GM23338 (cell line): Measurements from ENCODE around the gene CCDC70. TPM values are rescaled to one million over a fixed set of nuclear protein-coding genes. Genes with fewer than 3 reads are reported as not detected.

Source experiments
- ATAC-seq: fragments of 200-7000 bp; cut with Tn5 transposase; 3 replicates; pipeline ENCODE4 v1.9.1; 2020
- DNase-seq: peaks from one replicate; pipeline ENCODE4 v3.0.0-alpha.2; 2015; ENCODE audit warnings: low spot score
- H2AFZ ChIP-seq: fragments of 200-600 bp; sonication (generic); 2 replicates; pipeline ENCODE4 v1.8.0; 2016; ENCODE audit warnings: antibody characterized with exemption, mild to moderate bottlenecking, moderate library complexity
- H3F3A ChIP-seq: fragments of 200-600 bp; sonication (generic); replicated peaks from 2 replicates; pipeline ENCODE4 v1.8.0; 2017; ENCODE audit warnings: antibody characterized with exemption, mixed run types, low read depth
- H3K27ac ChIP-seq: fragments of 200-600 bp; sonication (generic); 2 replicates; pipeline ENCODE4 v1.6.1; 2016; ENCODE audit warnings: low read depth
- H3K27me3 ChIP-seq: fragments of 200-600 bp; sonication (generic); 2 replicates; pipeline ENCODE4 v1.8.0; 2016; ENCODE audit warnings: mild to moderate bottlenecking, mixed run types, moderate library complexity; ENCODE audit not compliant: insufficient read depth
- H3K36me3 ChIP-seq: fragments of 200-600 bp; sonication (generic); 2 replicates; pipeline ENCODE4 v1.8.0; 2016; ENCODE audit warnings: mild to moderate bottlenecking; ENCODE audit not compliant: insufficient read depth
- H3K4me1 ChIP-seq: fragments of 200-600 bp; sonication (generic); 2 replicates; pipeline ENCODE4 v1.8.0; 2016; ENCODE audit warnings: mild to moderate bottlenecking, moderate library complexity; ENCODE audit not compliant: insufficient read depth
- H3K4me2 ChIP-seq: fragments of 200-600 bp; sonication (generic); 2 replicates; pipeline ENCODE4 v1.7.1; 2017; ENCODE audit warnings: mixed run types
- H3K4me3 ChIP-seq: fragments of 200-600 bp; sonication (generic); 2 replicates; pipeline ENCODE4 v1.6.1; 2016; ENCODE audit warnings: mixed run types
- H3K79me2 ChIP-seq: fragments of 200-600 bp; sonication (generic); replicated peaks from 2 replicates; pipeline ENCODE4 v1.8.0; 2017; ENCODE audit warnings: mild to moderate bottlenecking; ENCODE audit not compliant: insufficient read depth
- H3K9me2 ChIP-seq: fragments of 200-600 bp; sonication (generic); 2 replicates; pipeline ENCODE4 v1.8.0; 2017; ENCODE audit not compliant: insufficient read depth
- H4K20me1 ChIP-seq: fragments of 200-600 bp; sonication (generic); replicated peaks from 2 replicates; pipeline ENCODE4 v1.8.0; 2017; ENCODE audit warnings: mild to moderate bottlenecking; ENCODE audit not compliant: insufficient read depth
- H3K27ac Mint-ChIP-seq: 2 replicates; pipeline ENCODE4 v1.8.0; 2020; ENCODE audit warnings: inconsistent platforms, mild to moderate bottlenecking, moderate library complexity, mixed read lengths
- H3K27me3 Mint-ChIP-seq: 3 replicates; pipeline ENCODE4 v1.8.0; 2022; ENCODE audit warnings: low read depth, mild to moderate bottlenecking, moderate library complexity, mixed read lengths, inconsistent platforms; ENCODE audit not compliant: insufficient read depth, poor library complexity
- H3K36me3 Mint-ChIP-seq: 3 replicates; pipeline ENCODE4 v1.8.0; 2021; ENCODE audit warnings: low read depth, mild to moderate bottlenecking, inconsistent platforms, moderate library complexity, mixed read lengths
- H3K4me1 Mint-ChIP-seq: 3 replicates; pipeline ENCODE4 v1.8.0; 2020; ENCODE audit warnings: mild to moderate bottlenecking, inconsistent platforms, mixed read lengths
- H3K4me3 Mint-ChIP-seq: 3 replicates; pipeline ENCODE4 v1.8.0; 2021; ENCODE audit warnings: moderate library complexity, mild to moderate bottlenecking, inconsistent platforms, mixed read lengths
- H3K9me3 Mint-ChIP-seq: 3 replicates; pipeline ENCODE4 v1.8.0; 2020; ENCODE audit warnings: moderate library complexity, mild to moderate bottlenecking, inconsistent platforms, mixed read lengths
- CTCF ChIP-seq, 2 experiments: fragments of 200-600 bp in 1 of 2; sonication (generic) in 1 of 2; conservative IDR thresholded peaks; 2 replicates each; pipeline versions ENCODE4 v1.5.1 to v1.6.1; 2016 to 2017; ENCODE audit warnings: antibody characterized with exemption in 2 of 2, low read depth in 2 of 2, mild to moderate bottlenecking in 2 of 2, moderate library complexity in 1 of 2
- EZH2 ChIP-seq: fragments of 200-600 bp; sonication (generic); IDR thresholded peaks from one replicate; pipeline ENCODE4 v1.8.0; 2017; ENCODE audit warnings: antibody characterized with exemption, mild to moderate bottlenecking, low read depth; ENCODE audit not compliant: unreplicated experiment
- EZH2phosphoT487 ChIP-seq: fragments of 200-600 bp; sonication (generic); IDR thresholded peaks from one replicate; pipeline ENCODE4 v1.8.1; 2018; ENCODE audit warnings: antibody characterized with exemption; ENCODE audit not compliant: unreplicated experiment
- POLR2AphosphoS5 ChIP-seq: IDR thresholded peaks from 2 replicates; pipeline ENCODE4 v1.6.1; 2016; ENCODE audit warnings: antibody characterized with exemption, low read depth
- REST ChIP-seq: IDR thresholded peaks from one replicate; pipeline ENCODE4 v1.6.1; 2018; ENCODE audit warnings: antibody characterized with exemption; ENCODE audit not compliant: unreplicated experiment
- ZNF114 ChIP-seq: fragments of 250-450 bp; sonication (Bioruptor Pico); IDR thresholded peaks from 2 replicates; pipeline ENCODE4 v1.5.0; 2020; ENCODE audit warnings: mild to moderate bottlenecking, moderate library complexity
- ZNF331 ChIP-seq: fragments of 250-450 bp; sonication (Bioruptor Pico); IDR thresholded peaks from 2 replicates; pipeline ENCODE4 v1.5.0; 2020; ENCODE audit warnings: low read depth, mild to moderate bottlenecking, moderate library complexity
- polyA plus RNA-seq: library from polyadenylated mRNA; unstranded; fragments of >200 nt; fragmentation: Nextera tagmentation; extraction: Ambion mirVana; gene quantifications from 2 replicates; pipeline ENCODE4 v1.2.1, GENCODE V29; 2016
- total RNA-seq: library from RNA; depleted of rRNA; stranded (reverse); fragments of >200 nt; shearing (Covaris generic); gene quantifications from 2 replicates; pipeline ENCODE4 v1.2.3, GENCODE V29; 2014

CCDC70 gene
- total and polyA plus RNA-seq, 2 experiments from 2014 or later: not detected

DNA sequence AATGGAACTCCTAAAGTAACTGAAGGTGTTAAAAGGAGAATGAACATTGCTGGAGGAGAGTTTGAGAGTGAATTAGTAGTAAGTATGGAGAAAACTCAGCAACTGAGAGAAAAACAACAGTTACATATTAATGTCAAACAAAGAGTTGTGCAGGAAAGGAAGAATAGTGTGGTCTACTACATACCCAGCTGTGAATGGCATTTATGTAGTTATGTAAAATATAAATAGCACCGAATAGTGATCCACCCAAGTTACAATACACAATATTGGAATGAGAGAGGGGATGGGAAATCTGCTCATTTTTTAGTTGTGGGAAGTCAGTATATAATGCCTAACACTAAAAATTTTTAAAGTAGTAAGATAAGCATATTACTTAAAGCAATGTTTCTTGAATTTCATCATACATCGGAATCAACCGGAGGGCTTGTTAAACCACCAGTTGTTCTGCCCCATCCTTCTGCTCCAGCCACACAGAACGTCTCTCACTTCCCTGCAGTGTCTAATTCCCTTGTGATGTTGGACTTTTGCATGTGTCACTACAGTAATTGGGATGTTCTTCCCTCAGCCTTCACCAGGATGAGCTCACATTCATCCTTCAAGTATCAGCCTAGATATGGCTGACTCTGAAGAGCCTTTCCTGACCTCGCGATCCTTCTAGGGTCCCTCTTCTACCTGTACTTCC, 11.5 kb downstream of the CCDC70 start:
- DNase-seq: no peak
- Mint-ChIP-seq H3K4me3 (no peak overlapping the region), H3K4me1 (no peaks in the 10 kb centered on the region), H3K27ac (no peak overlapping the region), H3K27me3 (peaks cover 1% of the 10 kb centered on the region), H3K9me3 (no peaks in the 10 kb centered on the region; the same call in 2 of the 3 replicates), H3K36me3 (no peaks in the 10 kb centered on the region)
- no peak for ATAC-seq
- no peaks in the 10 kb centered on the region for H3K79me2 ChIP-seq
- H3K27me3 ChIP-seq: no peaks in the 10 kb centered on the region
- no peaks in the 10 kb centered on the region for H3F3A ChIP-seq
- no peak overlapping the region for H3K4me3 ChIP-seq
- no peak for TF ChIP-seq CTCF (conservative IDR thresholded peaks at IDR 0.05; ENCODE audit: low read depth in 2 of 2)
- no peaks in the 10 kb centered on the region for H3K9me2 ChIP-seq
- no peak overlapping the region for H3K4me2 ChIP-seq
- no peak overlapping the region for H2AFZ ChIP-seq
- no peaks in the 10 kb centered on the region for H3K4me1 ChIP-seq
- no peak overlapping the region for H3K27ac ChIP-seq
- H4K20me1 ChIP-seq: no peaks in the 10 kb centered on the region
- H3K36me3 ChIP-seq: no peaks in the 10 kb centered on the region

GRCh38 chr13:51873837-51874236, 12.1 kb downstream of the CCDC70 start:
- ATAC-seq: no peak
- TF ChIP-seq ZNF331 (CRISPR knock-in tag) (no peak), EZH2 (no peak), POLR2AphosphoS5 (no peak)
- no peaks in the 10 kb centered on the region for H3K4me1 Mint-ChIP-seq

DNA sequence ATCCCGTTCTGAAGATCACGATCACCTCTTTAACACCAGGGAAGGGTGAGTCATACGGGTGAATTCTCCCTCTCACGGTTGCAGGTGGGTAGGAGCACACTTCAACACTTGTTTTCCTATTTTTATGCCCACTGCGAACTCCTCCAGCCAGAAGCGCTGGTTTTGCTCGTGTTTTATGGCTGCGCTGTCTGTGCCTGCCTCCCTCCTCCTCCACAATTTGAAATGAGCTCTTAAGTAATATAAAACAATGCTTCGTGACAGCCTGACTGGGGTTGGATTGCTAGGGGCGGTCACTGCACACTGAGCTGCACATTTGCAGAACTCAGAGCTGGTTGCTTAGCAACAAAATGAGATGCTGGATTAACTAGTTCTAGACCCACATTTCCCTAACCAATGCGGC, 12.9 kb downstream of the CCDC70 start:
- Histone ChIP-seq H3K4me3 (no peak overlapping the region), H4K20me1 (no peaks in the 10 kb centered on the region), H3K36me3 (no peaks in the 10 kb centered on the region), H3K27ac (no peak overlapping the region), H3K4me2 (no peak overlapping the region), H3K79me2 (no peaks in the 10 kb centered on the region), H3K27me3 (no peaks in the 10 kb centered on the region), H3K9me2 (no peaks in the 10 kb centered on the region), H2AFZ (no peak overlapping the region), H3K4me1 (no peaks in the 10 kb centered on the region), H3F3A (no peaks in the 10 kb centered on the region)
- no peaks in the 10 kb centered on the region; the same call in 2 of the 3 replicates for H3K9me3 Mint-ChIP-seq
- DNase-seq (no peak), ATAC-seq (no peak)
- H3K36me3 Mint-ChIP-seq: no peaks in the 10 kb centered on the region
- TF ChIP-seq REST (no peak), EZH2phosphoT487 (no peak), ZNF114 (CRISPR knock-in tag) (no peak)
- H3K4me1 Mint-ChIP-seq: no peaks in the 10 kb centered on the region
- peaks cover 1% of the 10 kb centered on the region for H3K27me3 Mint-ChIP-seq
- no peak overlapping the region for H3K27ac Mint-ChIP-seq
- no peak overlapping the region for H3K4me3 Mint-ChIP-seq

More at GRCh38 chr13:51873837-51874236, 12.1 kb downstream of the CCDC70 start:
- no peak overlapping the region for H3K4me3 ChIP-seq
- no peaks in the 10 kb centered on the region for H3F3A ChIP-seq
- no peaks in the 10 kb centered on the region for H3K9me2 ChIP-seq
- no peaks in the 10 kb centered on the region for H4K20me1 ChIP-seq
- H3K79me2 ChIP-seq: no peaks in the 10 kb centered on the region
- no peak overlapping the region for H3K4me2 ChIP-seq
- no peaks in the 10 kb centered on the region for H3K4me1 ChIP-seq
- Mint-ChIP-seq H3K27ac (no peak overlapping the region), H3K36me3 (no peaks in the 10 kb centered on the region), H3K9me3 (no peaks in the 10 kb centered on the region; the same call in 2 of the 3 replicates), H3K4me3 (no peak overlapping the region), H3K27me3 (peaks cover 1% of the 10 kb centered on the region)
- H2AFZ ChIP-seq: peak overlapping the region; percentile 56; the same call in 1 of the 2 replicates
- H3K36me3 ChIP-seq: no peaks in the 10 kb centered on the region
- DNase-seq: no peak
- no peaks in the 10 kb centered on the region for H3K27me3 ChIP-seq
- H3K27ac ChIP-seq: no peak overlapping the region
